Kasumi-1 (cell line): ENCODE data around the gene TOP3B.
"Not testable (repeated sequence)": the region's sequence is repeated elsewhere in the genome, so short reads cannot be mapped to it uniquely, and the experiment has no call there.

Source experiments
- DNase-seq, 2 experiments: peaks; one replicate each; lab custom pipeline; 2025; lab: John Stamatoyannopoulos, UW

The TOP3B gene

DNA sequence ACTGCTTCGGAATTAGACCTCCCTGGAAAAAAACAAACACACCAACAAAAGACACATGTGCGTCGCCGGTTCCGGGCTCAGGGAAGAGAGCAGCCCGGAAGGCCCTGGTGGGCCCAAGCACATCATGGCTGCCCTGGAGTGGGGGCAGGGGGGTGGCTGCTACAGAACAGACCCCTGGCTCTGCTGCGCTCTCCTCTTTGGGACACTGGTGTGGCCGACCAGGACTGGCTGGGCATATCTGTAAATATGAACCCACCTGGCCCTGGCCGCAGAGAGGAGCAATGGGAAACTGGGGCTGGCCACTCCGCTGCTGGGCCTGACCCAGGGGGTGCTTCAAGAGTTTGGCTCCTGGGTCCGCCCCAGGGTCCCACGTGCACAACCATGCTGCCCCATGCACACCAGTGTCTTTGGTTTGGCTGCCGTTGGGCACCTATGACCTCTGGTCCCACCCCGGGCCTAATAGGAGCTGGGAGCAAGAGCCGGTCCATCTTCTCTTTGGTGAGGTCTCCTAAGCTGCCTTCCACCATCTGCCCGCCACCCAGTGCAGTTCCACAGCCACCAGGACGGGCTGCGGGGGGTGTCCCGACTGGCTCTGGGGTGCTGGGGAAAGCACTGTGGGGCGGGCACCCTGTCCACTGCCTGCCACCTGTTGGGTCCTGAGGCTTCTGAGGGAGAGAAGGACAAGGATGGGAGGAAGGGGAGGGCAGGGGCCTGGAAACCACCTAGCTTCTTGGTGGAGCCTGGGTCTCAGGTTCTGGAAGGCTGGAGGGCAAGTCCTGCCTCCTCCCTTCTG, 60.0 kb downstream of the TOP3B start:
- no peak for DNase-seq

DNA sequence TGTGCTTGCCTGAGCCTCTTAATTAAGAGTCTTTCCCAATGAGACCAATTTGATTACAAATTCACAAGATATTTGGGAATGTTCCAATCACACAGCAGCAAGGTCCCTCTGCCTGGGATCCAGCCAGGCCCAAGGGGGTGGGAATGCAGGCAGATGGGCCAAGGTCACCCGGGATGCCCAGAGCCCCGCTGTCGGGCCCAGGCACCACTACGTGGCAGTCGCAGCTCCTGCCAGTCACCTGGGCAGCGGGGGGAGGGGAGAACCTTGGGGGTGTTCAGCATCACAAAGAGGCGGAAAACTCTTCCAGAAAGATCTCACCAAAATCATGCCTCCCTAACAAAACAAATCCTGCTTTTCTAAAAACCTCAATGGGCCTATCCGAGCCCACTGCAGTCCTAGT, 60.9 kb downstream of the TOP3B start:
- DNase-seq: no peak

DNA sequence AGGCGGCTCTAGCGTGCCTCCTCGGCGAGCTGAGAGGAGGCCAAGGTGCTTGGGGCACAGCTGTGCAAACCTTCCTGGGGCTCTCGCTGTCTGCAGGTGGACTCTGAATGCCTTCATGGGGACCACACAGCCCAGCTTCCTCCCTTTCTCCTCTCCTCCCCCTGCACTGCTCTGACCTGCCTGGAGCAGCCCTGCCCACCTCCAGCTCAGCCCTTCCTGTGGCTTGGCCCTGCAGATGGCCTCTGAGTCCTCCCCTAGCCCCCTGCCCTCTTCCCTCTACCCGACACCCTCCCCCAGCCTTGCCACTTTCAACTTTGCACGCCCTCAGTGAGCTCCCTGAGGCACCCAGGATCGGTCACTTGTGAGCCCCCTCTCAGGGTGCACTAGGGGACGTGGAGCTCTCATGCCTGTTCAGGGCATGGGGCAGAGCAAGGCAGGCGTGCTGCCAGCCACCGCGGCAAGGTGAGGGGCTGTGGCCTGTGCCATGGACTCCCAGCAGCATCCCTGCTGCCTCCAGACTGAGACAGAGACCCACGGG, 61.3 kb downstream of the TOP3B start:
- DNase-seq: no peak

DNA sequence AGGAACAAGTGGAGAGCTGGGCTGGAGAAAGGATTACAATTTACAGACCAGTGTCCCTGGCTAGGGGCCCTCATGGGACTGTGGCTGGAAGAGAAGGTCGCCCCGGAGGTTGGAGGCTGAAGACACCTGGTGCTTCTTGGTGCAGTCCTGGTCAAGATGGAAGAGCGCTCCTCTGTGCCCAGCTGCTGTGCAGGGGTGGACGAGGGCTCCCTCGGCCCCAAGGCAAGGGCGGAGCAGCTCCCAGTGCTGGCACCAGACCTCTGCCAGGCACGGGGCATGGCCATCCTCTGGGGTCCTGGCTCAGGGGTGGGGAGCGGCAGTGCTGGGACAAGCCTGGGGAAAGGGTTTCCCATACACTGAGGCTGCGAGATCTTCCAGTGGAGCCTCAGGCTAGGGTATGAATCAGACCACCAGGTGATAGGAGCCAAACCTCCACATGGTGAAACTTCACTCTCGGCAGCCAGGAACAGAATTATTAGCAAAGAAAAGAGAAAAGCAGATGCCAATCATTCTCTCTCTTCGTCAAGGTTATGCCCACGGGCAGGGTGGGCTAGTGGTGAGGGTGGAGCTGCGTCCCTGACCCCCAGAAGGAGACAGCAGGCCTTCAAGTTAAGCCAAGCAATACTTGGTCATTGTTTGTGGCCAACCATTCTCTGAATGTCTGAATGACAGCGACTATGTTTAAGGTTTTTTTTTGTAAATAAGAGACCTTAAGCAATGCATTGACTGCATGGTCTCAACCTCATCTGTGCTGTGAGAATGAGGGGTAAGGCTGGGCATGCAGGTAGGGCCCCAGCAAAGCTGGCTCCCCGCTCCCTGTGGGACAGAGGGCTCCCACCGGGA, 62.0 kb downstream of the TOP3B start:
- no peak for DNase-seq

DNA sequence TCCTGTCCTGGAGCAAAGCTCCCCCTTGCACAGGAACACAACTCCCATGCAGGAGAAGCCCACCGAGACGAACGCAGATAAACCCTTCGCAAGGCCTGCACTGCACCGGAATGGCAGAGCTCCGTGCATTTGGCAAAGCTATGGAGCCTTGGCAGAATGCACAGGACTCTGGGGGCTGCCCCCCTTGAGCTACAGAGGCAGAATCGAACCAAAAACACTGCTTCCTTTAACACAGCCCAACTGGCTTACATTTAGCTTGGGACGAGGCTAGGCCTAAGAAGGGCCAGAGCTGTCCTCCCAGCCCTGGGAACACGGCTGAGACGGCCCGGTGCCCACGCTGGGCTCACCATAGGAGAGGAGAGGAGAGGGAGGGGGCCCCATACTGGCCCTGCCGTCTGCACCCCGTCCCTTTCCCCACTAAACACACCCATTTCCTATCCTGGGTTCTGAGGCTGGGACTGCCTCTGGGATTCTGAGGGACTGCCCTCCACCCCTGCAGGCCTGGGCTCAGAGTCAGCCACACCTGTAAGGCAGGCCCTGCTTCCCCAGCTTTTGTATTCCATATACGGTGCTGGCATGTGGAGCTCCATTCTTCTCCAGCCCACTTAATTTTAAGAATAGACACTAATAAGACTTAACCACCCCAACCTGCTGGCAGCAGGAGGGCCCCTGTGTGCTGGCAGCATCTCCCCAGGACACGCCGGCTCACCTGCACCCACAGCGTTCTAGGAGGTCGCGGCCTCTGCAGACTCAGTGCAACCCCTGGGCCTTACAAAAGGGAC, 62.9 kb downstream of the TOP3B start:
- no peak for DNase-seq

DNA sequence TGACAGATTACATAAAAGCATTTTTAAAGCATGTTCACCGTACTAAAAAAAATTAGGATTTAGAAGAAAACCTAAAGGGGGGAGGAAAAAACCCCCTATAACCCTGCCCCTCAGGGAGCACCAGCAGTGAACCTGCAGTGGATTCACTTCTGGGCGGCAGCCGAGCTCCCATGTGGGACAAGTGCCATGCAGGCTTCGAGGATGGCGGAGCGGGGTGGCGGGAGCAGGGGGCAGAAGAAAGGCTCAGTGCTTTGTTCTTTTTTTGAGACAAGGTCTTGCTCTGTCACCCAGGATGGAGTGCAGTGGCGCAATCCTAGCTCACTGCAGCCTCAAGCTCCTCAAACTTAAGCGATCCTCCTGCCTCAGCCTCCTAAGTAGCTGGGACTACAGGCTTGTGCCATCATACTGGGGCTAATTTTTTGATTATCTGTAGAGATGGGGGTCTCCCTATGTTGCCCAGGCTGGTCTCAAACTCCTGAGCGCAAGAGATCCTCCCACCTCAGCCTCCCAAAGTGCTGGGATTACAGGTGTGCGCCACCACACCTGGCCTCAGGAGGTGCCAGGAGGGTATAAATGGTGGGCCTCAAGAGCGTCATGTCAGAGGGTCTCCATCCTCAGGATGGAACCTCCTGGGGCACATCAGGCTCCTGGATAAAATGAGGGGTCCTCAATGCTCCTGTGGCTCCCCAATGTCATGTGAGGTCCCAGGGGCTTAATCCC, 64.0 kb downstream of the TOP3B start:
- DNase-seq: no peak

DNA sequence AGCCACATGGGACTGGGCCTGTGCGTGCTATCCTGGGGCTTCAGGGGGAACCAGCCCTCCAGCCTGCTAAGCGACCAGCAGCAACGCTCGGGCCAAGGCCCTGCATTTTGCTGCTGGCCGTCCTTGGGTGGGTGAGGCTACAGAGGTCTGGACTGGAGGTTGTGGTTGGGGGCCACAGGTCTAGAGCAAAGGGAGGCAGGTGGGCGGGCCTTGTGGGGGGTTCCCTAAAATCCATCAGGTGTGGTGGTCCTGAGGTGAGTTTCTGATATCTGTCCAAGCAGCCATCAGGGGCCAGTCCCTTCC, 64.7 kb downstream of the TOP3B start:
- no peak for DNase-seq

DNA sequence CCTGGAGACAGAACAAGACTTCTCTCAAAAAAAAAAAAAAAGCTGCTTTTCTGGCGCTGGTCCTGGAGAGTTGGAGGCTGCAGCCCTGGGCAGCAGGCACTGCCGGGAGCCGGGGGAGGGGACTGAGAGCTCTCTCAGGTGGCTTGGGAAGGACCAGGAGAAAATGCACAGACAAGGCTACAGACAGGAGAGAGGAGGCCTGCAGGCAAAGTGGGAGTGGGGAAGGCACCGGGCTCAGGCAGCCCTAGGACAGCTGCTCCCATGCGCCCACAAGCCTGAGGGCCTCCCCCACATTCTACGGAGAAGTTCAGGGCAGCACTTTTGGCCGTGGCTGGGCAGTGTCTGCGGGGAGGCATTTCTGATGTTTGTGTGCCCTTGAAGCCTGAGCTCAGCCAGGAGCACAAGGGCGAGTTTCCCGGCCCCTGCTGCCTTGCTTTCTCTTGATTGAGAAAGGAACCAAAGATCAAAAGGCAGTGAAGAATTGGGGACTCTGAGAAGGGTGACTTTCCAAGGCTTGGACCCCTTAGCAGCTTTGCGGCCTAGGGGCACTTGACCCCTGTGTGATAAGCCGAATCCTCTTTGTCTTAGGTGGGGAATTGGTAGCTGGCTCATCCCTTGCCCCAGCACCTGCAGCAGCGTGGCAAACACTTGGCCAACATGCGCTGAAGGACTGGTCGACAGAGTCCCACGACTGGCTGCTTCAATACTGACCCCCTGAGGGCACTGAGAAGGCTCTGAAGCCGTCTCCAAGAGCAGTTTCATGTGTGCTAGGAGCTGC, 65.2 kb downstream of the TOP3B start:
- no peak for DNase-seq

DNA sequence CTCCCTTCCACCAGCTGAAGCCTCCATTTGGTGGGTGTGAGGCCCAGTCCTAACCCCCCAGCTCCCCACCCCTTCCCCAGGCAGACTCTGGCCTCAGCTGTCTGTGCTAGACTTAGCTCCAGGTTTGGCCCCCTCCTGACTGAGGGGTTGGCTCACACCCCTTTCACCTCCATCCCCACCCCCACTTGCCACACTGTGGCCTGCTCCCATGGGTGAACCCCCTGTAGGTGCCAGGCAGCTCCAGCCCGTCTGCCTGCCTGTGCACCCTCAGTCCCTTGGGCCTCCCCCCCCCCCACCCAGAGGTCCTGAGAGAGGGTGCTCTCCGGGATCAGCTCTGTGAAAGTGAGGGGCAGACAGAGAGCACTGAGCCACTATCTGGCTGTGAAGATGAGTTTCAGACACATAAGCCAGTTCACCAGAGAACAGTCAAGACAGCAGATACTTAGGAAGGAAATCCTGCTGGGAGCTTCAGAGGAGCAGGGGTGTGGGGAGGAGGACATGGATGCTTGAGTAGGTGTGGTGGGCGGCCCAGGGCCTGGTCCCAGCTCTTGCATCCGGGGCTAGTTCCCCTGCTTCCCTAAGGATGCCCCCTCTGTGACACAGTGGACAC, 66.2 kb downstream of the TOP3B start:
- DNase-seq: no peak

DNA sequence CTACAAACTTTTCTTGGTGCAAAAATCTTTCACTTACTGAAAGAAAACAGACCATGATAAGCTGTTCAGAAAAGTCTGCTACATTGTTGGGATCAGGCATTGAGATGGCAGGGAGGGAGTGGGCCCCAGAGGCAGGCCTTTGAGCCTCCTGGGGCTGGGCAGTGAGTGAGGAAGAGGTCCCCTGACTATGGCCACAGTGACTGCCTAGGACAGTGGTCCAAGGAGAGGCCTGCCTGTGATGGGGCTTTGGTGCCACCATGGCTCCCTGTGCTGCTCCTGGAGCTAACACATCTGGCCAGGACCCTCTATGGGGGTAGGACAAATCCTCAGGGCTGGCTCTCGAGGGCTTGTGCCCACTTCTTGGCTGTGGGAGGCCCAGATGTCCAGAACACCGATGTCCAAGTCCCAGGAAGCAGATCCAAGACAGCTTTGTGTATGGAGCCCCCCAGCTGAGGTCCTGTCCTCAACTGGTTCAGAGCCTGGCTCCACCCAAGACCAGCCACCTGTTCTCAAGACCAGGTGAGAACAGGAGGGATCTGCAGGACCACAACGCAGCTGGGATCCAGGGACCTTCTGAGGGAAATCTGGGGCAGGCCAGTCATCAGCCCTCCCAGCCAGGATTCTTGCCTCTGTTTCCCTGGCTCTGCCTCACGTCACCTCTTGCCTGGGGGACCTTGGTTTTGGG, 66.8 kb downstream of the TOP3B start:
- no peak for DNase-seq

DNA sequence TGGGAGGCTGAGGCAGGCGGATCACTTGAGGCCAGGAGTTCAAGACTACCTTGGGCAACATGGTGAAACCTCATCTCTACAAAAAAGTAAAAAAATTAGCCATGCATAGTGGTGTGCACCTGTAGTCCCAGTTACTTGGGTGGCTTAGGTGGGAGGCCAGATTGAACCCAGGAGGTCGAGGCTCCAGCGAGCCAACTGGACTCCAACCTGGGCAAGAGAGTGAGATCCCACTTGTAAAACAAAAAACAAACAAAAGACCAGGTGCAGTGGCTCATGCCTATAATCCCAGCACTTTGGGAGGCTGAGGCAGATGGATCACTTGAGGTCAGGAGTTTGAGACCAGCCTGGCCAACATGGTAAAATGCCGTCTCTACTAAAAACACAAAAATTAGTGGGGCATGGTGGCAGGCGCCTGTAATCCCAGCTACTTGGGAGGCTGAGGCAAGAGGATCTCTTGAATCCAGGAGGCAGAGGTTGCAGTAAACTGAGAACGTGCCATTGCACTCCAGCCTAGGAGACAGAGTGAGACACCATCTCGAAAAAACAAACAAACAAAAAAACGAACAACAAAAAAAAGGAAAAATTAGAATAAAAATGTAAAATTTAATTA, 68.4 kb downstream of the TOP3B start:
- DNase-seq: not testable (repeated sequence)

DNA sequence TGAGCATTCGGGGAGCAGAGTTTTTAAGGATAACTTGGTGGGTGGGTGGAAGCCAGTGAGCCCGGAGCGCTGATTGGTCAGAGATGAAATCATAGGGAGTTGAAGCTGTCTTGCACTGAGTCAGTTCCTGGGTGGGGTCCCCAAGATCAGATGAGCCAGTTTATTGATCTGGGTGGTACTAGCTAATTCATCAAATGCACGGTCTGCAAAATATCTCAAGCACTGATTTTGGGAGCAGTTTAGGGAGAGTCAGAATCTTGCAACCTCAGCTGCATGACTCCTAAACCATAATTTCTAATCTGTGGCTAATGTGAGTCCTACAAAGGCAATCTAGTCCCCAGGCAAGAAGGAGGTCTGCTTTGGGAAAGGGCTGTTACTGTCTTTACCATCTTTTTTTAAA, 72.2 kb downstream of the TOP3B start:
- not testable (repeated sequence) for DNase-seq

DNA sequence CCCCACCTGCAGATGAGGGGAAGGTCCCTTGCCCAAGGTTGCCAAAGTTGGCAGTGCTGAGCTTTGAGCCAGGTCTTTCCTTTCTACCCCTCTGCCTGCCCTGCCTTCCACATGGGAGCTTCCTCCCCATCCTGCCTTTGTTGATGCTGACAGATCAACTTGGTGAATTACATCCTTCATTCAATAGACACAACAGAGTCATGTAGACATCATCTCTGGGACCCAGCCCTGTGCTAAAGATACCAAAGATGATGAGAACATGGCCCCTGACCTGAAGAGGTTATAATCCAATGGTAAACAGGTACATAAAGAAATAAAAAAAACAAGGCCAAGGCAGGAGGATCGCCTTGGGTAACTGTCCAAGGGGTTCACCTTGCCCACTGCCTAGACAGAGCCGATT, 72.7 kb downstream of the TOP3B start:
- DNase-seq: no peak

DNA sequence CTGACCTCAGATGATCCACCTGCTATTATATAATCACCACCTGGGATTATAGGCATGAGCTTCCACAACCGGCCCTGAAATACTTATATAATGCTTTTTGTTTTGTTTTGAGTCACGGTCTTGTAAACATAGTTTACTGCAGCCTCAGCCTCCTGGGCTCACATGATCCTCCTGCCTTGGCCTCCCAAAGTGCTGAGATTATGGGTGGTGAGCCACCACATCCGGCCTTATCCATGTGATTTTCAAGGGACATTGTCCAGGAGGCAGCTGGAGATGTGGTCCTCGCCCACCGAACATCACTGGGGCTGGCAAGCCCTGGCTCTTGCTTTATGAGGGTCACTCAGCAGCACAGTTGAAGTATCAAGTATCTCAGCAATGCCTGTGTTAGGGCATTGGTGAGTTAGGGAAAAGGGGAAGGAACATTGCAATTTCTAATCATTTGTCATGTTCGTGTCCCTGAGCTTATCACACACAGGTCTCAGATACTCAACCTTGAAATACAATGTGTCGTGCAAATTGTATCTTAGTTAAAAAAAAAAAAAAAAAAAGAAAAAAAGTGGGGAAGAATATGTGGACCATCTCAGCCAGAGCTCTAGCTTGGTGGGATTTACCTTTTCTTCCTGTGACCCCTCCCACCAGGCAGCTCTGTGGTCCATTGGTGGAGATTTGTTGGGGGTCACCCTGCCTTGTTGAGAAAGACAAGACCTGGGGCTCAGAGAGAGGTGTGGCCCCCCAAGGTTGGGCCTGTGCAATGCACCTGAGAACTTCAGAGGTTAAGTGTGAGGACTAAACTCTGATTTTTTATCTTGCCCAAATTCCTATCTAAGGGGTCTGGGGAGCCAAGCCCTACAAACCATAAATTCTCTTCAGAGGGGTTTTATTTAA, 74.7 kb downstream of the TOP3B start:
- no peak for DNase-seq
